Astrocyte of the cerebellum (primary cell): ENCODE results near the gene ZMYM3.

Experiments
- DNase-seq: peaks from one replicate; pipeline ENCODE4 v3.0.0-alpha.2; 2011; ENCODE audit warnings: low read depth
- H3K4me3 ChIP-seq: 2 replicates; pipeline ENCODE4 v1.5.1; 2011; ENCODE audit warnings: mild to moderate bottlenecking, low read depth, low read length, moderate library complexity
- in situ Hi-C: cut with HindIII; loops from 2 replicates; pipeline ENCODE4 v1.10.0; 2017; ENCODE audit warnings: low sequenced_read_pairs
- TF ChIP-seq, protein P1 (sequence below): IDR thresholded peaks from 2 replicates; pipeline ENCODE4 v1.5.1; 2012; ENCODE audit warnings: low read length, low read depth, moderate library complexity, mild to moderate bottlenecking; ENCODE audit errors: missing control alignments

Gene ZMYM3

GRCh38 chrX:71191248-71191647 lies 62.7 kb downstream of the ZMYM3 start:
- H3K4me3 ChIP-seq, result no peak overlapping the region
- in situ Hi-C loops, result no loop called here
- no peak for DNase-seq
- TF ChIP-seq, protein P1, sequence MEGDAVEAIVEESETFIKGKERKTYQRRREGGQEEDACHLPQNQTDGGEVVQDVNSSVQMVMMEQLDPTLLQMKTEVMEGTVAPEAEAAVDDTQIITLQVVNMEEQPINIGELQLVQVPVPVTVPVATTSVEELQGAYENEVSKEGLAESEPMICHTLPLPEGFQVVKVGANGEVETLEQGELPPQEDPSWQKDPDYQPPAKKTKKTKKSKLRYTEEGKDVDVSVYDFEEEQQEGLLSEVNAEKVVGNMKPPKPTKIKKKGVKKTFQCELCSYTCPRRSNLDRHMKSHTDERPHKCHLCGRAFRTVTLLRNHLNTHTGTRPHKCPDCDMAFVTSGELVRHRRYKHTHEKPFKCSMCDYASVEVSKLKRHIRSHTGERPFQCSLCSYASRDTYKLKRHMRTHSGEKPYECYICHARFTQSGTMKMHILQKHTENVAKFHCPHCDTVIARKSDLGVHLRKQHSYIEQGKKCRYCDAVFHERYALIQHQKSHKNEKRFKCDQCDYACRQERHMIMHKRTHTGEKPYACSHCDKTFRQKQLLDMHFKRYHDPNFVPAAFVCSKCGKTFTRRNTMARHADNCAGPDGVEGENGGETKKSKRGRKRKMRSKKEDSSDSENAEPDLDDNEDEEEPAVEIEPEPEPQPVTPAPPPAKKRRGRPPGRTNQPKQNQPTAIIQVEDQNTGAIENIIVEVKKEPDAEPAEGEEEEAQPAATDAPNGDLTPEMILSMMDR, result no peak
